ENCODE data around the gene TMIE. TPM values are rescaled to one million over a fixed set of nuclear protein-coding genes. Genes with fewer than 3 reads are reported as not detected.

TMIE gene
- total and polyA plus RNA-seq, 9 of the 15 experiments (the other 6 are each of a cell fraction or from before 2014, with no cell fraction given), result not detected

- no peak for TF ChIP-seq ETS2 (tag; IDR thresholded peaks at IDR 0.05; ENCODE audit: borderline replicate concordance, poor library complexity, severe bottlenecking)
- TF ChIP-seq HCFC1 (IDR thresholded peaks at IDR 0.05; ENCODE audit: low read depth, low read length), result peak; percentile 48
- peak; percentile 29; the same call in 1 of the 2 replicates for TF ChIP-seq SPI1 (IDR thresholded peaks at IDR 0.05; ENCODE audit: borderline replicate concordance, low read depth, low read length)
- TF ChIP-seq ZNF444 (CRISPR knock-in tag; IDR thresholded peaks at IDR 0.05), result no peak
- no peak for TF ChIP-seq AFF4 (CRISPR knock-in tag; IDR thresholded peaks at IDR 0.05)
- no peak for TF ChIP-seq ZBED1 (IDR thresholded peaks at IDR 0.05)
- TF ChIP-seq MEF2A (IDR thresholded peaks at IDR 0.05; ENCODE audit: control insufficient read depth, low read depth, low read length), result 0 out of 2 replicates have a peak, but pooled peaks have one; percentile 7
- 0 out of 2 replicates have a peak, but pooled peaks have one; percentile 15 for TF ChIP-seq KLF16 (IDR thresholded peaks at IDR 0.05)
- TF ChIP-seq CTCFL (IDR thresholded peaks at IDR 0.05; ENCODE audit: borderline replicate concordance, insufficient read depth, low read depth, low read length, poor library complexity, severe bottlenecking), result peak; percentile 99
- no peak for TF ChIP-seq EHMT2 (IDR thresholded peaks at IDR 0.05)
- TF ChIP-seq CREM (IDR thresholded peaks at IDR 0.05; ENCODE audit: low read depth), result peak; percentile 23; the same call in 1 of the 2 replicates
- TF ChIP-seq SMC3 (conservative IDR thresholded peaks at IDR 0.05; ENCODE audit: insufficient read depth, low read depth, low read length), result peak; percentile 40
- TF ChIP-seq ATF7 (IDR thresholded peaks at IDR 0.05), result peak; percentile 20; the same call in 1 of the 2 replicates
- TF ChIP-seq MAFF (IDR thresholded peaks at IDR 0.05; ENCODE audit: low read length), result no peak
- no peak for TF ChIP-seq FUS (optimal IDR thresholded peaks at IDR 0.05; ENCODE audit: low read depth, low read length)
- peak; percentile 21; the same call in 1 of the 2 replicates for TF ChIP-seq ESRRA (IDR thresholded peaks at IDR 0.05; ENCODE audit: borderline replicate concordance, low read depth)
- no peak for TF ChIP-seq NR2F6 (CRISPR knock-in tag; IDR thresholded peaks at IDR 0.05)
- TF ChIP-seq CTBP1 (IDR thresholded peaks at IDR 0.05; ENCODE audit: borderline replicate concordance), result peak; percentile 51; the same call in 1 of the 2 replicates
- no peak for TF ChIP-seq ARID3B (CRISPR knock-in tag; IDR thresholded peaks at IDR 0.05; ENCODE audit: borderline replicate concordance)
- 0 out of 2 replicates have a peak, but pooled peaks have one; percentile 37 for TF ChIP-seq RBM14 (IDR thresholded peaks at IDR 0.05; ENCODE audit: borderline replicate concordance, insufficient read depth, low read depth, low read length)
- no peak for TF ChIP-seq POU5F1 (IDR thresholded peaks at IDR 0.05; ENCODE audit: borderline replicate concordance, low read depth, low read length, partially characterized antibody)
Measured at GRCh38 chr3:46717447-46718231, 16.4 kb downstream of the TMIE start, which contains the start of gene PRSS50 (continued).

Data from K562 (cell line).